Measurements from ENCODE around the gene ARFGEF2.
A peak's percentile ranks its signal among the peaks of the same experiment; 100 is the strongest.

The ARFGEF2 gene

GRCh38 chr20:48901326-48901725 lies 20.2 kb upstream of the ARFGEF2 start:
- DNase-seq, result no peak

GRCh38 chr20:48903705-48904104 lies 17.8 kb upstream of the ARFGEF2 start:
- DNase-seq, result no peak

GRCh38 chr20:48904566-48905296 lies 16.8 kb upstream of the ARFGEF2 start:
- peak; percentile 45 to 49 for DNase-seq

GRCh38 chr20:48905297-48905647 lies 16.2 kb upstream of the ARFGEF2 start:
- no peak for DNase-seq

GRCh38 chr20:48906221-48906877 lies 15.2 kb upstream of the ARFGEF2 start:
- DNase-seq, result no peak

- no peak for DNase-seq
These were observed 12.7 kb upstream of the ARFGEF2 start for GRCh38 chr20:48908656-48909319.

- no peak for DNase-seq
These were observed 11.6 kb upstream of the ARFGEF2 start for GRCh38 chr20:48909910-48910309.

- DNase-seq, result no peak
These were observed 11.1 kb upstream of the ARFGEF2 start for GRCh38 chr20:48910347-48910781.

- DNase-seq, result no peak
These were observed 9.4 kb upstream of the ARFGEF2 start for GRCh38 chr20:48912065-48912464.

GRCh38 chr20:48916699-48917098 lies 4.8 kb upstream of the ARFGEF2 start:
- DNase-seq, result no peak

- no peak for DNase-seq
These were observed 2.1 kb upstream of the ARFGEF2 start for GRCh38 chr20:48919336-48919881.

GRCh38 chr20:48919882-48920526 lies 1.5 kb upstream of the ARFGEF2 start:
- no peak for DNase-seq

- DNase-seq, result no peak
These were observed 864 bp upstream of the ARFGEF2 start for GRCh38 chr20:48920527-48921167.

GRCh38 chr20:48921883-48922820 lies 641 bp downstream of the ARFGEF2 start:
- DNase-seq, result peak; percentile 53

- no peak for DNase-seq
These were observed 1.7 kb downstream of the ARFGEF2 start for GRCh38 chr20:48923149-48923718.

GRCh38 chr20:48924756-48925109 lies 3.2 kb downstream of the ARFGEF2 start:
- DNase-seq, result no peak

GRCh38 chr20:48926267-48926666 lies 4.8 kb downstream of the ARFGEF2 start:
- DNase-seq, result no peak

GRCh38 chr20:48926821-48927220 lies 5.3 kb downstream of the ARFGEF2 start:
- no peak for DNase-seq

- no peak for DNase-seq
These were observed 7.6 kb downstream of the ARFGEF2 start for GRCh38 chr20:48928832-48929725.

- DNase-seq, result no peak
These were observed 8.5 kb downstream of the ARFGEF2 start for GRCh38 chr20:48930035-48930434.

Data from NCI-H2081 (cell line).